ENCODE results near the gene SUCLG2.
A peak's percentile ranks its signal among the peaks of the same experiment; 100 is the strongest.

The SUCLG2 gene

DNA sequence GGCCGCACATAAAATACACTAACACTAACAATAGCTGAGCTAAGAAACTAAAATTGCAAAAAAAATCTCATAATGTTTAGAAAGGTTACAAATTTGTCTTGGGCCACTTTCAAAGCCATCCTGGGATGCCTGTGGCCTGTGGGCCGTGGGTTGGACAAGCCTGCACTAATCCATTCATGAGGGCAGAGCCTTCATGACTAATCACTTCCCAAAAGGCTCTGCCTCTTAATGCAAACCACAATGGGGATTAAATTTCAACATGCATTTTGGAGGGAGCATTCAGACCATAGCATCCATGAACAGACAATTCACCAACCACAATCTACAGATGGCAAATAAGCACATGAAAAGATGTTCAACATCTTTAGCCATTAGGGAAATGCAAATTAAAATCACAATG lies 128.2 kb downstream of the SUCLG2 start:
- H3K4me3 ChIP-seq (ENCODE audit: low read length), result no peak overlapping the region
- H3K9me3 ChIP-seq (replicated peaks; ENCODE audit: low read length), result no peaks in the 10 kb centered on the region
- H3K36me3 ChIP-seq (ENCODE audit: insufficient read depth, low read length), result peaks cover 16% of the 10 kb centered on the region
- peak overlapping the region; percentile 25 for H3K4me2 ChIP-seq (ENCODE audit: low read length)
- no peak overlapping the region for H3K9ac ChIP-seq (ENCODE audit: low read depth, low read length)
- no peaks in the 10 kb centered on the region for H3K27me3 ChIP-seq (ENCODE audit: control insufficient read depth, insufficient read depth, low read length)
- H3K4me1 ChIP-seq (ENCODE audit: control insufficient read depth, insufficient read depth, low read length), result peaks cover 39% of the 10 kb centered on the region

GRCh38 chr3:67524046-67524445 lies 130.4 kb downstream of the SUCLG2 start:
- H3K9ac ChIP-seq (ENCODE audit: low read depth, low read length), result no peak overlapping the region
- H3K9me3 ChIP-seq (replicated peaks; ENCODE audit: low read length), result no peaks in the 10 kb centered on the region
- H3K36me3 ChIP-seq (ENCODE audit: insufficient read depth, low read length), result peaks cover 16% of the 10 kb centered on the region
- H3K4me2 ChIP-seq (ENCODE audit: low read length), result no peak overlapping the region
- H3K4me3 ChIP-seq (ENCODE audit: low read length), result no peak overlapping the region
- no peaks in the 10 kb centered on the region for H3K27me3 ChIP-seq (ENCODE audit: control insufficient read depth, insufficient read depth, low read length)
- H3K4me1 ChIP-seq (ENCODE audit: control insufficient read depth, insufficient read depth, low read length), result peaks cover 17% of the 10 kb centered on the region

- Histone ChIP-seq H3K4me2 (ENCODE audit: low read length) (no peak overlapping the region), H3K4me3 (ENCODE audit: low read length) (no peak overlapping the region), H3K4me1 (ENCODE audit: control insufficient read depth, insufficient read depth, low read length) (peaks cover 12% of the 10 kb centered on the region), H3K27me3 (ENCODE audit: control insufficient read depth, insufficient read depth, low read length) (no peaks in the 10 kb centered on the region), H3K36me3 (ENCODE audit: insufficient read depth, low read length) (peaks cover 11% of the 10 kb centered on the region), H3K9me3 (replicated peaks; ENCODE audit: low read length) (no peaks in the 10 kb centered on the region), H3K9ac (ENCODE audit: low read depth, low read length) (no peak overlapping the region)
Observed at GRCh38 chr3:67522081-67522480, 132.3 kb downstream of the SUCLG2 start.

DNA sequence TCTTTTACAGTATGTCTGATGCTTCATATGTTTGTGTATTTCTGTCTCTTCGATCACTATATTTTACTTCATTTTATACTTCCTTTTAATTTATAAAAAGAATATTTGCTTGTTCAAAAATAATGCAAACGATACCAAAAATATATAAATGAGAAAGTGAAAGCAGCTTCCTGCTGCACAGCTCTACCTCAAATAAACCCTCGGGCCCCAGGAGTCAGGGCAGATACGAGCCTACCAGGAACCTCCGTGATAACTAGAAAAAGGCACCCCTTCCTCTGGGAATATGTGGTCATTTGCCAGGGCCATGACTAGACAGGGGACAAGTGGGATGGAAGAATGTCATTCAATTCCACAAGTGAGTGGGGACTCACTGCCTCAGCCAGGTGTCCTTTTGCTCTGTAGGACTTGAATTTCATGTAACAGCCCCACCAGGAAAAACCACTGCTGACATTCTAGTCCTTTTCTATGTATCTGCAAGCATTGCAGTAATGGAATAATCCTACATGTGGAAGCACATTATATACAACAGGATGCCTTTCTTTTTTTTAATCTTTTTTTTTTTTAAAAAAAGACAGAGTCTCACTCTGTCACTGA lies 133.3 kb downstream of the SUCLG2 start:
- Histone ChIP-seq H3K4me2 (ENCODE audit: low read length) (no peak overlapping the region), H3K9ac (ENCODE audit: low read depth, low read length) (no peak overlapping the region), H3K4me1 (ENCODE audit: control insufficient read depth, insufficient read depth, low read length) (peaks cover 14% of the 10 kb centered on the region), H3K4me3 (ENCODE audit: low read length) (no peak overlapping the region), H3K9me3 (replicated peaks; ENCODE audit: low read length) (no peaks in the 10 kb centered on the region), H3K27me3 (ENCODE audit: control insufficient read depth, insufficient read depth, low read length) (no peaks in the 10 kb centered on the region), H3K36me3 (ENCODE audit: insufficient read depth, low read length) (peaks cover 8% of the 10 kb centered on the region)

DNA sequence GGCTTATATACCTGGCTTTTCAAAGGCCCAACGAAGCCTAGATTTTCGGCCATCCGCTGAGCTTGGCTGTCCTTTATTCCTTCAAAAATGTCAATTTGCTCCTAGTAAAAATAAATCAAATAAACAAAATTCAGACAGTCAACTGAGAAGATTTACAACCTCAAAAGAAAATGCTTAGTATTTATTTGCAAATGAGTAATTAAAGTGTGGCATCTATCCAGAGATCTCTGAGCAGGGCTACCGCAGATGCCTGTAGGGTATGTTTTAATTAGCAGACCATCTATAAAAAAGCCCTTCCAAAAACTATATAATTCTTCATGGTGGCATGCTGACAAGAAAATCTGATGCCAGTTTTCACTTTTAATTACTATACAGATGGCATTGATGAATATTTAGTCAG lies 136.2 kb downstream of the SUCLG2 start:
- no peak overlapping the region for H3K9ac ChIP-seq (ENCODE audit: low read depth, low read length)
- H3K36me3 ChIP-seq (ENCODE audit: insufficient read depth, low read length), result peaks cover 16% of the 10 kb centered on the region
- peaks cover 21% of the 10 kb centered on the region for H3K4me1 ChIP-seq (ENCODE audit: control insufficient read depth, insufficient read depth, low read length)
- H3K9me3 ChIP-seq (replicated peaks; ENCODE audit: low read length), result no peaks in the 10 kb centered on the region
- no peaks in the 10 kb centered on the region for H3K27me3 ChIP-seq (ENCODE audit: control insufficient read depth, insufficient read depth, low read length)
- H3K4me2 ChIP-seq (ENCODE audit: low read length), result no peak overlapping the region
- H3K4me3 ChIP-seq (ENCODE audit: low read length), result no peak overlapping the region

DNA sequence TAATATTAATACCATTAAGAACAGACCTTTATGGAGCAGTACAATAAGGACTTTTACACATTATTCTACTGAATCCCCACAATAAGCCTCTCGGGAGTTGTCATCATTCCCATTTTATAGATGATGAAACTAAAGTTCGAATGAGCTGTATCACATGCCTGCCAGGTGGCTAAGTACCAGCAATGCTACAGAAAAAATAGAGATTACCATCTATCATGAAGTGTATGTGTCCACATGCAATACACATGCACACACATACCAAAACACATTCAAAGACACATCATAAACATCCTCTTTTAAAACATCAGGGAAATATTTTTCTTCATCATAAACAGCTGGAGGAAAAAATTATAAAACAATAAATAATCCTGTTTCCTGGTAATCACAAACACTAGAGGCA lies 136.6 kb downstream of the SUCLG2 start:
- Histone ChIP-seq H3K4me1 (ENCODE audit: control insufficient read depth, insufficient read depth, low read length) (peaks cover 21% of the 10 kb centered on the region), H3K4me3 (ENCODE audit: low read length) (no peak overlapping the region), H3K9ac (ENCODE audit: low read depth, low read length) (no peak overlapping the region), H3K36me3 (ENCODE audit: insufficient read depth, low read length) (peaks cover 16% of the 10 kb centered on the region), H3K4me2 (ENCODE audit: low read length) (no peak overlapping the region), H3K9me3 (replicated peaks; ENCODE audit: low read length) (no peaks in the 10 kb centered on the region), H3K27me3 (ENCODE audit: control insufficient read depth, insufficient read depth, low read length) (no peaks in the 10 kb centered on the region)

GRCh38 chr3:67516496-67516895 lies 137.9 kb downstream of the SUCLG2 start:
- H3K36me3 ChIP-seq (ENCODE audit: insufficient read depth, low read length), result peaks cover 16% of the 10 kb centered on the region
- H3K4me3 ChIP-seq (ENCODE audit: low read length), result no peak overlapping the region
- peaks cover 21% of the 10 kb centered on the region for H3K4me1 ChIP-seq (ENCODE audit: control insufficient read depth, insufficient read depth, low read length)
- no peak overlapping the region for H3K4me2 ChIP-seq (ENCODE audit: low read length)
- no peak overlapping the region for H3K9ac ChIP-seq (ENCODE audit: low read depth, low read length)
- H3K9me3 ChIP-seq (replicated peaks; ENCODE audit: low read length), result no peaks in the 10 kb centered on the region
- H3K27me3 ChIP-seq (ENCODE audit: control insufficient read depth, insufficient read depth, low read length), result no peaks in the 10 kb centered on the region

GRCh38 chr3:67515778-67516177 lies 138.6 kb downstream of the SUCLG2 start:
- no peaks in the 10 kb centered on the region for H3K9me3 ChIP-seq (replicated peaks; ENCODE audit: low read length)
- no peak overlapping the region for H3K9ac ChIP-seq (ENCODE audit: low read depth, low read length)
- peaks cover 21% of the 10 kb centered on the region for H3K4me1 ChIP-seq (ENCODE audit: control insufficient read depth, insufficient read depth, low read length)
- peaks cover 16% of the 10 kb centered on the region for H3K36me3 ChIP-seq (ENCODE audit: insufficient read depth, low read length)
- no peak overlapping the region for H3K4me2 ChIP-seq (ENCODE audit: low read length)
- no peak overlapping the region for H3K4me3 ChIP-seq (ENCODE audit: low read length)
- H3K27me3 ChIP-seq (ENCODE audit: control insufficient read depth, insufficient read depth, low read length), result no peaks in the 10 kb centered on the region

- no peak overlapping the region for H3K4me3 ChIP-seq (ENCODE audit: low read length)
- H3K4me1 ChIP-seq (ENCODE audit: control insufficient read depth, insufficient read depth, low read length), result peaks cover 4% of the 10 kb centered on the region
- no peak overlapping the region for H3K9ac ChIP-seq (ENCODE audit: low read depth, low read length)
- H3K27me3 ChIP-seq (ENCODE audit: control insufficient read depth, insufficient read depth, low read length), result no peaks in the 10 kb centered on the region
- H3K4me2 ChIP-seq (ENCODE audit: low read length), result no peak overlapping the region
- H3K9me3 ChIP-seq (replicated peaks; ENCODE audit: low read length), result no peaks in the 10 kb centered on the region
- peaks cover 3% of the 10 kb centered on the region for H3K36me3 ChIP-seq (ENCODE audit: insufficient read depth, low read length)
Observed at GRCh38 chr3:67509471-67510075, 144.8 kb downstream of the SUCLG2 start.

GRCh38 chr3:67507584-67507983 lies 146.8 kb downstream of the SUCLG2 start:
- no peaks in the 10 kb centered on the region for H3K9me3 ChIP-seq (replicated peaks; ENCODE audit: low read length)
- no peaks in the 10 kb centered on the region for H3K27me3 ChIP-seq (ENCODE audit: control insufficient read depth, insufficient read depth, low read length)
- peaks cover 4% of the 10 kb centered on the region for H3K4me1 ChIP-seq (ENCODE audit: control insufficient read depth, insufficient read depth, low read length)
- H3K9ac ChIP-seq (ENCODE audit: low read depth, low read length), result no peak overlapping the region
- no peaks in the 10 kb centered on the region for H3K36me3 ChIP-seq (ENCODE audit: insufficient read depth, low read length)
- no peak overlapping the region for H3K4me2 ChIP-seq (ENCODE audit: low read length)
- H3K4me3 ChIP-seq (ENCODE audit: low read length), result no peak overlapping the region

- Histone ChIP-seq H3K4me1 (ENCODE audit: control insufficient read depth, insufficient read depth, low read length) (no peaks in the 10 kb centered on the region), H3K9me3 (replicated peaks; ENCODE audit: low read length) (no peaks in the 10 kb centered on the region), H3K36me3 (ENCODE audit: insufficient read depth, low read length) (peaks cover 2% of the 10 kb centered on the region), H3K4me2 (ENCODE audit: low read length) (no peak overlapping the region), H3K27me3 (ENCODE audit: control insufficient read depth, insufficient read depth, low read length) (no peaks in the 10 kb centered on the region), H3K9ac (ENCODE audit: low read depth, low read length) (no peak overlapping the region), H3K4me3 (ENCODE audit: low read length) (no peak overlapping the region)
Observed at GRCh38 chr3:67500709-67501108, 153.7 kb downstream of the SUCLG2 start.

DNA sequence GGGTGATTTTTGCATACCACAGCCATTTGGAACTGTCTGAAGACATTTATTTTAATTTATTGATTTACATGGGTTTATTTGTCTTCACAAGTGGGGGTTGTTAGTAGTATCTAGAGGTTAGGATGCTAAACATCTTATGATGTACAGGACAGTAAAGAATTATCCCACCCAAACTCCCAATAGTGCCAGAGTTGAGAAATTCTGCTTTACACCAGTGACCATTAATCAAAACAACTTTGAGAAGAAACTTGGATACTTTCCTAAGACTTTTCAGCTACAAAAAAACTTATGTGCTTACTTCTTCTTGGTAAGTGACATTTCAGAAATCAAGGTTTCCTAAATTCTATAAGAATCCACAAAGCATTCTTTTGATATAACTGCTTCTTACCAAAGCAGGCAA lies 156.7 kb downstream of the SUCLG2 start:
- no peak overlapping the region for H3K9ac ChIP-seq (ENCODE audit: low read depth, low read length)
- no peak overlapping the region for H3K4me3 ChIP-seq (ENCODE audit: low read length)

More for the DNA sequence above, 156.7 kb downstream of the SUCLG2 start:
- no peaks in the 10 kb centered on the region for H3K4me1 ChIP-seq (ENCODE audit: control insufficient read depth, insufficient read depth, low read length)
- no peaks in the 10 kb centered on the region for H3K9me3 ChIP-seq (replicated peaks; ENCODE audit: low read length)
- peaks cover 10% of the 10 kb centered on the region for H3K36me3 ChIP-seq (ENCODE audit: insufficient read depth, low read length)
- H3K4me2 ChIP-seq (ENCODE audit: low read length), result no peak overlapping the region
- no peaks in the 10 kb centered on the region for H3K27me3 ChIP-seq (ENCODE audit: control insufficient read depth, insufficient read depth, low read length)

All from skeletal muscle satellite cell (primary cell).